GM21619 (cell line): ENCODE measurements around the gene LDLRAD4.

Source experiments
- ATAC-seq: cut with Tn5 transposase; IDR thresholded peaks from one replicate; pipeline ENCODE4 v1.9.1; 2021; ENCODE audit not compliant: unreplicated experiment

LDLRAD4 gene

GRCh38 chr18:13380691-13381070, 162.1 kb downstream of the LDLRAD4 start:
- no peak for ATAC-seq

GRCh38 chr18:13381331-13381730, 162.8 kb downstream of the LDLRAD4 start:
- ATAC-seq, result no peak

GRCh38 chr18:13381944-13382365, 163.4 kb downstream of the LDLRAD4 start:
- no peak for ATAC-seq

- no peak for ATAC-seq
These were observed 163.9 kb downstream of the LDLRAD4 start for GRCh38 chr18:13382366-13382953.

GRCh38 chr18:13382954-13383827, 164.6 kb downstream of the LDLRAD4 start:
- ATAC-seq, result no peak

- ATAC-seq, result no peak
These were observed 168.6 kb downstream of the LDLRAD4 start for GRCh38 chr18:13386891-13387801.

- no peak for ATAC-seq
These were observed 169.4 kb downstream of the LDLRAD4 start for GRCh38 chr18:13387855-13388548.

GRCh38 chr18:13388586-13389490, 170.3 kb downstream of the LDLRAD4 start:
- ATAC-seq, result no peak

- no peak for ATAC-seq
These were observed 171.1 kb downstream of the LDLRAD4 start for GRCh38 chr18:13389491-13390131.

- ATAC-seq, result no peak
These were observed 171.6 kb downstream of the LDLRAD4 start for GRCh38 chr18:13390196-13390595.

- ATAC-seq, result no peak
These were observed 172.2 kb downstream of the LDLRAD4 start for GRCh38 chr18:13390711-13391110.

- ATAC-seq, result no peak
These were observed 173.6 kb downstream of the LDLRAD4 start for GRCh38 chr18:13392029-13392750.

GRCh38 chr18:13392899-13393298, 174.3 kb downstream of the LDLRAD4 start:
- no peak for ATAC-seq

GRCh38 chr18:13393338-13393737, 174.8 kb downstream of the LDLRAD4 start:
- no peak for ATAC-seq

GRCh38 chr18:13394801-13395200, 176.2 kb downstream of the LDLRAD4 start:
- ATAC-seq, result no peak

GRCh38 chr18:13395577-13395976, 177.0 kb downstream of the LDLRAD4 start:
- no peak for ATAC-seq

GRCh38 chr18:13397504-13398163, 179.1 kb downstream of the LDLRAD4 start:
- ATAC-seq, result no peak

GRCh38 chr18:13398631-13399030, 180.1 kb downstream of the LDLRAD4 start:
- no peak for ATAC-seq
